Thyroid gland (tissue), 4 donors: Measurements from ENCODE around the gene SLC12A3.

Experiments
- POLR2A ChIP-seq, 2 donors: fragments of 450-650 bp; IDR thresholded peaks; one replicate each; pipeline ENCODE4 v1.6.1; 2017; ENCODE audit warnings: antibody characterized with exemption in 2 of 2, mild to moderate bottlenecking in 2 of 2, moderate library complexity in 1 of 2
- TF ChIP-seq, protein P1 (sequence below), 6 experiments: fragments of 200-600 bp in 3 of 6; fragments of 450-650 bp in 3 of 6; sonication (generic) in 3 of 6; IDR thresholded peaks; one replicate each; pipeline ENCODE4 v1.5.1; 2016 to 2019; ENCODE audit warnings: antibody characterized with exemption in 6 of 6, mild to moderate bottlenecking in 2 of 6, inconsistent platforms in 1 of 6, moderate library complexity in 1 of 6

GRCh38 chr16:56927471-56927870 lies 62.5 kb downstream of the SLC12A3 start:
- no peak for TF ChIP-seq POLR2A (IDR thresholded peaks at IDR 0.05)
- TF ChIP-seq, protein P1, sequence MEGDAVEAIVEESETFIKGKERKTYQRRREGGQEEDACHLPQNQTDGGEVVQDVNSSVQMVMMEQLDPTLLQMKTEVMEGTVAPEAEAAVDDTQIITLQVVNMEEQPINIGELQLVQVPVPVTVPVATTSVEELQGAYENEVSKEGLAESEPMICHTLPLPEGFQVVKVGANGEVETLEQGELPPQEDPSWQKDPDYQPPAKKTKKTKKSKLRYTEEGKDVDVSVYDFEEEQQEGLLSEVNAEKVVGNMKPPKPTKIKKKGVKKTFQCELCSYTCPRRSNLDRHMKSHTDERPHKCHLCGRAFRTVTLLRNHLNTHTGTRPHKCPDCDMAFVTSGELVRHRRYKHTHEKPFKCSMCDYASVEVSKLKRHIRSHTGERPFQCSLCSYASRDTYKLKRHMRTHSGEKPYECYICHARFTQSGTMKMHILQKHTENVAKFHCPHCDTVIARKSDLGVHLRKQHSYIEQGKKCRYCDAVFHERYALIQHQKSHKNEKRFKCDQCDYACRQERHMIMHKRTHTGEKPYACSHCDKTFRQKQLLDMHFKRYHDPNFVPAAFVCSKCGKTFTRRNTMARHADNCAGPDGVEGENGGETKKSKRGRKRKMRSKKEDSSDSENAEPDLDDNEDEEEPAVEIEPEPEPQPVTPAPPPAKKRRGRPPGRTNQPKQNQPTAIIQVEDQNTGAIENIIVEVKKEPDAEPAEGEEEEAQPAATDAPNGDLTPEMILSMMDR (IDR thresholded peaks at IDR 0.05), result no peak
